HepG2 (cell line): ENCODE data around the gene PRKAR1B. TPM values are rescaled to one million over a fixed set of nuclear protein-coding genes. Genes with fewer than 3 reads are reported as not detected.

Source experiments
- ATAC-seq: fragments of 200-7000 bp; cut with Tn5 transposase; 3 replicates; pipeline ENCODE4 v1.9.1; 2020; ENCODE audit warnings: mild to moderate bottlenecking, moderate library complexity
- BruUV-seq: library from RNA; stranded (reverse); fragments of 400-500 nt; replicated peaks from 2 replicates; lab custom pipeline; 2021; lab: Mats Ljungman, UMichigan
- CTCF ChIA-PET: fragments of 300-600 bp; formaldehyde crosslinking; extraction: SDS; loops from one replicate; lab custom pipeline; 2021; ENCODE audit warnings: low total read pairs, inconsistent platforms, low intra/inter-chr PET ratio; lab: Yijun Ruan, JAX
- POLR2A ChIA-PET: fragments of 350-600 bp; sonication (Branson Sonifier 250); formaldehyde crosslinking; loops from one replicate; lab custom pipeline; 2020; ENCODE audit warnings: antibody characterized with exemption, inconsistent platforms; lab: Yijun Ruan, JAX
- DNase-seq: peaks from one replicate; pipeline ENCODE4 v3.0.0-alpha.2; 2015; ENCODE audit warnings: low spot score
- FAIRE-seq: peaks from 3 replicates; lab custom pipeline; 2011; peaks lifted over from hg19 to GRCh38; lab: Jason Lieb, UNC
- H2AFZ ChIP-seq: one replicate; pipeline ENCODE4 v1.6.1; 2011; ENCODE audit warnings: low read length, inconsistent platforms
- H3K27ac ChIP-seq: fragments of 300-600 bp; 3 replicates; pipeline ENCODE4 v1.8.0; 2011; ENCODE audit warnings: mixed run types, mild to moderate bottlenecking, mixed read lengths, low read length, inconsistent platforms; ENCODE audit not compliant: insufficient read depth; ENCODE audit errors: extremely low read length
- H3K27me3 ChIP-seq, 2 experiments: fragments of 200-600 bp in 1 of 2; 2 replicates in 1 of 2; 3 replicates in 1 of 2; pipeline versions ENCODE4 v1.6.0 to v1.8.0; 2011; ENCODE audit warnings: low read length in 2 of 2, mild to moderate bottlenecking in 2 of 2, moderate library complexity in 2 of 2, inconsistent platforms in 1 of 2; ENCODE audit not compliant: insufficient read depth in 2 of 2, control insufficient read depth in 1 of 2
- H3K36me3 ChIP-seq, 2 experiments: fragments of 200-600 bp in 1 of 2; replicated peaks in 1 of 2; 2 replicates in 1 of 2; 3 replicates in 1 of 2; pipeline versions ENCODE4 v1.5.1 to v1.8.0; 2011; ENCODE audit warnings: low read length in 2 of 2, inconsistent platforms in 1 of 2; ENCODE audit not compliant: insufficient read depth in 2 of 2, control insufficient read depth in 1 of 2
- H3K4me1 ChIP-seq: 2 replicates; pipeline ENCODE4 v1.5.1; 2012; ENCODE audit warnings: low read length, inconsistent platforms; ENCODE audit not compliant: insufficient read depth
- H3K4me2 ChIP-seq: 2 replicates; pipeline ENCODE4 v1.6.0; 2011; ENCODE audit warnings: low read depth, low read length, inconsistent platforms
- H3K4me3 ChIP-seq, 3 experiments: fragments of 200-600 bp in 1 of 3; sonication (generic), shearing (Covaris generic) in 1 of 3; replicated peaks in 1 of 3; 2 replicates each; pipeline ENCODE4 v1.5.1; 2011 to 2016; ENCODE audit warnings: low read length in 3 of 3, inconsistent platforms in 2 of 3, low read depth in 2 of 3, mild to moderate bottlenecking in 2 of 3, control low read depth in 1 of 3, mixed read lengths in 1 of 3; ENCODE audit not compliant: insufficient read depth in 1 of 3
- H3K79me2 ChIP-seq: one replicate; pipeline ENCODE4 v1.6.1; 2011; ENCODE audit warnings: low read length, inconsistent platforms; ENCODE audit not compliant: insufficient read depth
- H3K9ac ChIP-seq: 2 replicates; pipeline ENCODE4 v1.6.0; 2011; ENCODE audit warnings: mild to moderate bottlenecking, low read depth, low read length, inconsistent platforms; ENCODE audit not compliant: insufficient read depth
- H3K9me3 ChIP-seq: 2 replicates; pipeline ENCODE4 v1.5.1; 2012; ENCODE audit warnings: mild to moderate bottlenecking, low read length
- H4K20me1 ChIP-seq: 2 replicates; pipeline ENCODE4 v1.6.0; 2011; ENCODE audit warnings: inconsistent platforms, mild to moderate bottlenecking, low read length, moderate library complexity; ENCODE audit not compliant: insufficient read depth
- GRHL1 ChIP-seq: sonication (generic); formaldehyde crosslinking; conservative IDR thresholded peaks from 2 replicates; pipeline ENCODE4 v1.8.0; 2022; ENCODE audit warnings: missing genetic modification reagents
- HDAC2 ChIP-seq: sonication (generic); formaldehyde crosslinking; IDR thresholded peaks from 2 replicates; pipeline ENCODE4 v1.4.0; 2020; ENCODE audit warnings: missing genetic modification reagents
- HMG20A ChIP-seq: IDR thresholded peaks from 2 replicates; pipeline ENCODE4 v1.6.1; 2016; ENCODE audit warnings: borderline replicate concordance
- KMT2B ChIP-seq: IDR thresholded peaks from 2 replicates; pipeline ENCODE4 v1.6.1; 2016; ENCODE audit warnings: missing genetic modification reagents, missing compliant biosample characterization
- MNT ChIP-seq: fragments of 450-650 bp; IDR thresholded peaks from 2 replicates; pipeline ENCODE4 v1.6.1; 2016
- NAIF1 ChIP-seq: sonication (generic); formaldehyde crosslinking; IDR thresholded peaks from 2 replicates; pipeline ENCODE4 v1.5.0; 2020; ENCODE audit warnings: mild to moderate bottlenecking, missing genetic modification reagents, borderline replicate concordance
- PHF5A ChIP-seq: IDR thresholded peaks from one replicate; pipeline ENCODE4 v1.6.1; 2018; ENCODE audit warnings: low read depth, missing genetic modification reagents; ENCODE audit not compliant: unreplicated experiment
- SIN3B ChIP-seq: fragments of 150-350 bp; IDR thresholded peaks from 2 replicates; pipeline ENCODE4 v1.6.1; 2014; ENCODE audit warnings: low read length
- U2AF1 ChIP-seq: fragments of 200-400 bp; formaldehyde crosslinking; optimal IDR thresholded peaks from 2 replicates; pipeline ENCODE3; 2017; ENCODE audit warnings: mild to moderate bottlenecking, low read depth, low read length
- ZGPAT ChIP-seq: IDR thresholded peaks from 2 replicates; pipeline ENCODE4 v1.6.1; 2016; ENCODE audit warnings: mild to moderate bottlenecking
- ZNF605 ChIP-seq: sonication (generic); formaldehyde crosslinking; IDR thresholded peaks from 2 replicates; pipeline ENCODE4 v1.8.0; 2022; ENCODE audit warnings: mild to moderate bottlenecking, missing genetic modification reagents
- ZNF710 ChIP-seq: sonication (generic); formaldehyde crosslinking; IDR thresholded peaks from 2 replicates; pipeline ENCODE4 v1.5.0; 2020; ENCODE audit warnings: mild to moderate bottlenecking, missing genetic modification reagents, borderline replicate concordance
- WGBS: methylation state at CpG from one replicate; pipeline ENCODE4 v1.1.6; 2017; ENCODE audit warnings: low lambda C conversion rate; 5-methylcytosine and 5-hydroxymethylcytosine counted together
- in situ Hi-C: cut with HindIII; loops from 2 replicates; pipeline ENCODE4 v1.10.0; 2017; ENCODE audit warnings: low pct_unique_long_range_greater_than_20kb; ENCODE audit not compliant: extremely low pct_ligation_motif_present
- intact Hi-C: fragments of 100-400 bp; cut with micrococcal nuclease; formaldehyde crosslinking; loops from one replicate; pipeline ENCODE4 v1.10.0; 2022; ENCODE audit not compliant: unreplicated experiment
- polyA plus RNA-seq, 8 experiments: library from polyadenylated mRNA; depleted of rRNA in 3 of 8; stranded (reverse) in 7 of 8; unstranded in 1 of 8; fragments of >200 nt; fragmentation: Illumina TruSeq in 4 of 8; extraction: Trizol in 4 of 8; gene quantifications; 2 replicates each; pipeline versions ENCODE4 v1.2.1 to v1.2.3, GENCODE V29; 2011 to 2016; ENCODE audit warnings: low read depth in 4 of 8, missing spikeins in 1 of 8, mixed read lengths in 1 of 8; ENCODE audit not compliant: insufficient read depth in 1 of 8
- total RNA-seq, 5 experiments: library from RNA; depleted of rRNA; stranded (reverse); fragments of >200 nt; fragmentation: Illumina TruSeq; extraction: Trizol; gene quantifications; 2 replicates each; pipeline ENCODE4 v1.2.3, GENCODE V29; 2016; ENCODE audit warnings: low read depth in 1 of 5

The PRKAR1B gene
- total and polyA plus RNA-seq, 2 of the 13 experiments (the other 11 are each of a cell fraction or from before 2014, with no cell fraction given) = 7.9 to 28.2 TPM

- TF ChIP-seq MNT = peak; percentile 76
- no peak for TF ChIP-seq HDAC2 (CRISPR knock-in tag)
- no peak for TF ChIP-seq KMT2B
- CTCF ChIA-PET = no interaction called here
- Histone ChIP-seq H3K4me3 (no peak overlapping the region), H3K79me2 (no peaks in the 10 kb centered on the region), H3K4me1 (no peaks in the 10 kb centered on the region), H2AFZ (no peak overlapping the region), H3K27ac (no peak overlapping the region), H3K9me3 (no peaks in the 10 kb centered on the region), H3K4me2 (no peak overlapping the region), H3K9ac (no peak overlapping the region), H3K27me3 (no peaks in the 10 kb centered on the region), H4K20me1 (no peaks in the 10 kb centered on the region), H3K36me3 (0 out of 5 replicates have a peak, but pooled peaks cover 0 to 2% of the 10 kb centered on the region in 2 experiments)
- DNase-seq (no peak), FAIRE-seq (no peak), ATAC-seq (no peak; the same call in 2 of the 3 replicates)
- BruUV-seq = no TSS peak
- intact Hi-C loops (no loop called here), in situ Hi-C loops (no loop called here)
- POLR2A ChIA-PET = no interaction called here
- 95% methylated on average over 17 of the region's 21 CpGs for WGBS
Observed at GRCh38 chr7:560966-561630, 166.0 kb downstream of the PRKAR1B start.

- Histone ChIP-seq H4K20me1 (no peaks in the 10 kb centered on the region), H3K27me3 (no peaks in the 10 kb centered on the region), H3K36me3 (no peaks in the 10 kb centered on the region), H3K4me1 (peaks cover under 1% of the 10 kb centered on the region; the same call in 1 of the 2 replicates), H3K9me3 (no peaks in the 10 kb centered on the region), H2AFZ (no peak overlapping the region), H3K79me2 (no peaks in the 10 kb centered on the region), H3K4me3 (no peak overlapping the region), H3K27ac (no peak overlapping the region), H3K4me2 (no peak overlapping the region), H3K9ac (no peak overlapping the region)
- CTCF ChIA-PET = no interaction called here
- intact Hi-C loops (no loop called here), in situ Hi-C loops (no loop called here)
- ATAC-seq = no peak
- 94% methylated on average over 21 of the region's 21 CpGs for WGBS
- no TSS peak for BruUV-seq
- FAIRE-seq = no peak
- POLR2A ChIA-PET = no interaction called here
- DNase-seq = no peak
- TF ChIP-seq ZNF605 (CRISPR knock-in tag) (no peak), SIN3B (no peak), NAIF1 (CRISPR knock-in tag) (no peak), ZNF710 (CRISPR knock-in tag) (no peak), PHF5A (CRISPR knock-in tag) (no peak), HMG20A (CRISPR knock-in tag) (no peak), GRHL1 (CRISPR knock-in tag) (no peak), U2AF1 (no peak), ZGPAT (no peak)
Observed at GRCh38 chr7:559396-559705, 167.7 kb downstream of the PRKAR1B start.
